ENCODE measurements around the gene SLC15A1. TPM values are rescaled to one million over a fixed set of nuclear protein-coding genes. Genes with fewer than 3 reads are reported as not detected.

SLC15A1 gene
- total and polyA plus RNA-seq, 3 experiments from 2014 or later: not detected

DNA sequence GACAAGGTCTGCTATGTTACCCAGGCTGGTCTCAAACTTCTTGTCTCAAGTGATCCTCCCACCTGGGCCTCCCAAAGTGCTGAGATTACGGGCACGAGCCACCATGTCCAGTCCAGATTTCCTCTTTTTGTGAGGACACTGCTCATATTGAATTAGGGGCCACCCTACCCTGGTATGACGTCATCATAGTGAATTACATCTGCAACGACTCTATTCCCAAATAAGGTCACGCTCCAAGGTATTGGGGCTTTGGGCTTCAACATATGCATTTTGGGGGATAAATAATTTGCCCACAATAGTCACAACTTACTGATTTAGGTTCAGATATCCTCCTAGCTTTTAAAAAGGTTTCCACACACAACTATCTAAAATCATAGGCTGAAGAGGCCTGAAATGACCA is 9.5 kb downstream of the SLC15A1 start:
- Histone ChIP-seq H3K4me3 (ENCODE audit: low read length) (no peak overlapping the region), H3K4me1 (ENCODE audit: insufficient read depth, low read length) (no peaks in the 10 kb centered on the region), H3K27ac (ENCODE audit: low read depth, low read length) (no peak overlapping the region), H3K36me3 (ENCODE audit: insufficient read depth, low read length) (no peaks in the 10 kb centered on the region), H3K9me3 (ENCODE audit: low read length) (no peaks in the 10 kb centered on the region), H3K27me3 (ENCODE audit: insufficient read depth, low read length, poor library complexity, severe bottlenecking) (no peaks in the 10 kb centered on the region)
- H3K36me3 Mint-ChIP-seq: no peaks in the 10 kb centered on the region
- peaks cover 2 to 12% (median 7%) of the 10 kb centered on the region in 5 donors for H3K9me3 Mint-ChIP-seq
- no peak overlapping the region for H3K27ac Mint-ChIP-seq
- H3K27me3 Mint-ChIP-seq: peaks cover 6 to 8% of the 10 kb centered on the region in 2 donors
- H3K4me3 Mint-ChIP-seq: no peak overlapping the region
- POLR2A ChIA-PET: no interaction called here
- CTCF ChIA-PET: no interaction called here
- no peak for DNase-seq
- no peaks in the 10 kb centered on the region for H3K4me1 Mint-ChIP-seq

DNA sequence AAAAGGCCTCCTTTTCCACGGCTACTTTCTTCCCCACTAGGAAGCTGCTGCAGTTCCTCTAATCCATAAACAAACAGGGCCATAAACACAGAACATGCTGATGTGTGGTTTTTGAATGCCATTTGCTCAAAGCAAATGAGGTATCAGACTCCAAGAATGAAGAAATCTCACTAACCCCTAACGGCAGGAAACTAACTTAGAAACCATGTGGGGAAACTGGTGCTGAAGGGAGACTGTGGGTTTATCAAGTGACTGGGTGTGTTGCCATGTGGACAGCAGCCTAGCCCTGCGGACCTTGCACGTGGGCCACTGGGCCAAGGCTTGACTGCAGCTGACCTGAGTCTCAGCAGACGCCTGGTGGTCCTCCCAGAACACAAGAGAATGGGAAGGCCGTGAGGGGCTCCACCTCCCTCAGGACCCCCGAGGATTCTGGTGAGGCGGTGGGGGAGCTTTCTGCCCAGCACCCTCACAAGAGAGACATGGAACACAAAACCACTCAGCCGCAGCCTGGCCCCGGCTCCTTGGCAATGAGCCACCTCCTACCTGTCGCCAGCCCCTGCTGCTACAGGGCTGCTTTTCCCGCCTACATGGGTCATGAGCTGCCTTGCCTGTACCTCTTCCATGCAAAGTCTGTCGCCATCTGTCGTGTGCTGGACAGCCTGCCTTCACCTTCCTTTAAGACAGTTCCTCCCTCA is 10.6 kb downstream of the SLC15A1 start:
- no peak overlapping the region for H3K27ac Mint-ChIP-seq
- no peaks in the 10 kb centered on the region for H3K36me3 Mint-ChIP-seq
- Histone ChIP-seq H3K4me3 (ENCODE audit: low read length) (no peak overlapping the region), H3K27ac (ENCODE audit: low read depth, low read length) (no peak overlapping the region), H3K9me3 (ENCODE audit: low read length) (no peaks in the 10 kb centered on the region), H3K36me3 (ENCODE audit: insufficient read depth, low read length) (no peaks in the 10 kb centered on the region), H3K4me1 (ENCODE audit: insufficient read depth, low read length) (no peaks in the 10 kb centered on the region), H3K27me3 (ENCODE audit: insufficient read depth, low read length, poor library complexity, severe bottlenecking) (no peaks in the 10 kb centered on the region)
- no peaks in the 10 kb centered on the region for H3K4me1 Mint-ChIP-seq
- CTCF ChIA-PET: no interaction called here
- peaks cover 7 to 18% (median 11%) of the 10 kb centered on the region in 5 donors for H3K9me3 Mint-ChIP-seq
- H3K27me3 Mint-ChIP-seq: peaks cover 8 to 9% of the 10 kb centered on the region in 2 donors
- no peak overlapping the region for H3K4me3 Mint-ChIP-seq
- no peak for DNase-seq
- POLR2A ChIA-PET: no interaction called here

DNA sequence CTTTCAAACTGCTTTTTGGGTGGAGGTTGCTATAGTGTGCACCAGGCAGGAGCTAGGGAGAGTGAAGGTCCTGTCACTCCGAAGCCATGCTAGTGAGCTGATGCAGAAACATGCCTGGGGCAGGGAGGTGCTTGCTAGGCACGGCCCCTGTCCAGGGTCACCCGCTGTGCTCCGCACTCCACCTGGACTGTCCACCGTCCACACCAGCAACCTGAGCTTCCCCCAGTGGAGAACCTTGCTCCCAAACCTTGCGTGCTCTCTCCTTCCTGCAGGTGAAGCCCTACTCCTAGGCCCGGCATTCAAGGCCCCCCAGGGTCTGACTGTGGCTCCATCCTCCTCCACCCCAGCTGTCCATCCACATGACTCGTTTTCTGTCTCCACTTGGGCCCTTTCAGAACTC is 12.3 kb downstream of the SLC15A1 start:
- Histone ChIP-seq H3K27ac (ENCODE audit: low read depth, low read length) (no peak overlapping the region), H3K4me1 (ENCODE audit: insufficient read depth, low read length) (no peaks in the 10 kb centered on the region), H3K9me3 (ENCODE audit: low read length) (no peaks in the 10 kb centered on the region), H3K27me3 (ENCODE audit: insufficient read depth, low read length, poor library complexity, severe bottlenecking) (no peaks in the 10 kb centered on the region), H3K36me3 (ENCODE audit: insufficient read depth, low read length) (no peaks in the 10 kb centered on the region), H3K4me3 (ENCODE audit: low read length) (no peak overlapping the region)
- Mint-ChIP-seq H3K9me3 (peaks cover 8 to 27% (median 18%) of the 10 kb centered on the region in 5 donors), H3K27me3 (peaks cover 8 to 9% of the 10 kb centered on the region in 2 donors), H3K4me3 (no peak overlapping the region), H3K4me1 (no peaks in the 10 kb centered on the region), H3K27ac (no peak overlapping the region), H3K36me3 (no peaks in the 10 kb centered on the region)
- DNase-seq: no peak
- CTCF ChIA-PET: no interaction called here
- POLR2A ChIA-PET: no interaction called here

- Mint-ChIP-seq H3K4me3 (no peak overlapping the region), H3K9me3 (peaks cover 8 to 29% (median 18%) of the 10 kb centered on the region in 5 donors), H3K27ac (no peak overlapping the region), H3K36me3 (no peaks in the 10 kb centered on the region), H3K27me3 (peaks cover 11 to 12% of the 10 kb centered on the region in 2 donors), H3K4me1 (no peaks in the 10 kb centered on the region)
- no peaks in the 10 kb centered on the region for H3K36me3 ChIP-seq (ENCODE audit: insufficient read depth, low read length)
- no peaks in the 10 kb centered on the region for H3K27me3 ChIP-seq (ENCODE audit: insufficient read depth, low read length, poor library complexity, severe bottlenecking)
- no peak overlapping the region for H3K4me3 ChIP-seq (ENCODE audit: low read length)
- DNase-seq: no peak
- H3K9me3 ChIP-seq (ENCODE audit: low read length): no peaks in the 10 kb centered on the region
- ChIA-PET CTCF (no interaction called here), POLR2A (no interaction called here)
- H3K4me1 ChIP-seq (ENCODE audit: insufficient read depth, low read length): no peaks in the 10 kb centered on the region
- no peak overlapping the region for H3K27ac ChIP-seq (ENCODE audit: low read depth, low read length)
Measured at GRCh38 chr13:98738993-98739392, 13.5 kb downstream of the SLC15A1 start.

- H3K27me3 ChIP-seq (ENCODE audit: insufficient read depth, low read length, poor library complexity, severe bottlenecking): no peaks in the 10 kb centered on the region
- ChIA-PET CTCF (no interaction called here), POLR2A (no interaction called here)
- peaks cover 8 to 29% (median 18%) of the 10 kb centered on the region in 5 donors for H3K9me3 Mint-ChIP-seq
- peaks cover 8% of the 10 kb centered on the region in 2 donors for H3K27me3 Mint-ChIP-seq
- H3K4me3 Mint-ChIP-seq: no peak overlapping the region
- H3K9me3 ChIP-seq (ENCODE audit: low read length): no peaks in the 10 kb centered on the region
- no peaks in the 10 kb centered on the region for H3K4me1 Mint-ChIP-seq
- DNase-seq: no peak
- H3K36me3 Mint-ChIP-seq: no peaks in the 10 kb centered on the region
- no peaks in the 10 kb centered on the region for H3K36me3 ChIP-seq (ENCODE audit: insufficient read depth, low read length)
- no peak overlapping the region for H3K27ac Mint-ChIP-seq
- H3K4me1 ChIP-seq (ENCODE audit: insufficient read depth, low read length): no peaks in the 10 kb centered on the region
- H3K4me3 ChIP-seq (ENCODE audit: low read length): no peak overlapping the region
- no peak overlapping the region for H3K27ac ChIP-seq (ENCODE audit: low read depth, low read length)
Measured at GRCh38 chr13:98738213-98738612, 14.3 kb downstream of the SLC15A1 start.

- Mint-ChIP-seq H3K36me3 (peaks cover 0 to 1% (median 0%) of the 10 kb centered on the region in 3 donors), H3K4me3 (no peak overlapping the region), H3K27ac (no peak overlapping the region), H3K27me3 (peaks cover 13 to 35% of the 10 kb centered on the region in 2 donors), H3K4me1 (peaks cover 0 to 5% (median 0%) of the 10 kb centered on the region in 3 donors), H3K9me3 (peaks cover 0 to 13% (median 8%) of the 10 kb centered on the region in 5 donors)
- no peaks in the 10 kb centered on the region for H3K27me3 ChIP-seq (ENCODE audit: insufficient read depth, low read length, poor library complexity, severe bottlenecking)
- H3K4me3 ChIP-seq (ENCODE audit: low read length): no peak overlapping the region
- H3K9me3 ChIP-seq (ENCODE audit: low read length): no peaks in the 10 kb centered on the region
- no peak overlapping the region for H3K27ac ChIP-seq (ENCODE audit: low read depth, low read length)
- CTCF ChIA-PET: no interaction called here
- no peaks in the 10 kb centered on the region for H3K36me3 ChIP-seq (ENCODE audit: insufficient read depth, low read length)
- POLR2A ChIA-PET: no interaction called here
- no peaks in the 10 kb centered on the region for H3K4me1 ChIP-seq (ENCODE audit: insufficient read depth, low read length)
- DNase-seq: no peak
Measured at GRCh38 chr13:98731925-98732324, 20.5 kb downstream of the SLC15A1 start.

GRCh38 chr13:98731038-98731437 is 21.4 kb downstream of the SLC15A1 start:
- no peaks in the 10 kb centered on the region for H3K27me3 ChIP-seq (ENCODE audit: insufficient read depth, low read length, poor library complexity, severe bottlenecking)
- H3K36me3 ChIP-seq (ENCODE audit: insufficient read depth, low read length): no peaks in the 10 kb centered on the region
- H3K27ac Mint-ChIP-seq: no peak overlapping the region
- H3K27ac ChIP-seq (ENCODE audit: low read depth, low read length): no peak overlapping the region
- no peak overlapping the region for H3K4me3 Mint-ChIP-seq
- peaks cover 0 to 1% (median 0%) of the 10 kb centered on the region in 3 donors for H3K36me3 Mint-ChIP-seq
- H3K4me1 Mint-ChIP-seq: peaks cover 0 to 5% (median 0%) of the 10 kb centered on the region in 3 donors
- ChIA-PET POLR2A (no interaction called here), CTCF (no interaction called here)
- no peaks in the 10 kb centered on the region for H3K9me3 ChIP-seq (ENCODE audit: low read length)
- H3K4me1 ChIP-seq (ENCODE audit: insufficient read depth, low read length): no peaks in the 10 kb centered on the region
- DNase-seq: no peak
- H3K9me3 Mint-ChIP-seq: peaks cover 0 to 11% (median 8%) of the 10 kb centered on the region in 5 donors
- H3K4me3 ChIP-seq (ENCODE audit: low read length): no peak overlapping the region
- peaks cover 13 to 35% of the 10 kb centered on the region in 2 donors for H3K27me3 Mint-ChIP-seq

DNA sequence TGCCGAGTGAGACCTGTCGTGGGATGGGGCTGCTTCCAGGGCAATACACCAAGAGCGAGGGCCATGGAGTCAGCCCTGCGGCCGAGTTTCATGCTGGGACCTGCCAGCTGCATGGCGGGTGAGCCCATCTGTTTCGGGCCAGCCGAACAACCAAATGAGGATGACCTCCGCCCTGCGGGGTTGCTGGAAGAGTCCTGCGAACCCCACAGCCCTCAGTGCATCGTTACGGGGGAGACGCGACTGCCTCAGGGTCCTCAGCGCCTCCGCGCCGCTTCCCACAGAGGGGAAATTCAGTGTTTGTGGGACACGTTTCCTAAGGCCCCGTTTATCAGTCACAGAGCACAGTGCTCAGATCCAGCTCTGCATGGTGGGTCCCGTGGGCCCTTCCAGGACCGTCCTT is 22.0 kb downstream of the SLC15A1 start:
- H3K9me3 Mint-ChIP-seq: peaks cover 0 to 6% (median 5%) of the 10 kb centered on the region in 5 donors
- Histone ChIP-seq H3K36me3 (ENCODE audit: insufficient read depth, low read length) (no peaks in the 10 kb centered on the region), H3K27ac (ENCODE audit: low read depth, low read length) (no peak overlapping the region), H3K9me3 (ENCODE audit: low read length) (no peaks in the 10 kb centered on the region), H3K27me3 (ENCODE audit: insufficient read depth, low read length, poor library complexity, severe bottlenecking) (no peaks in the 10 kb centered on the region), H3K4me1 (ENCODE audit: insufficient read depth, low read length) (no peaks in the 10 kb centered on the region), H3K4me3 (ENCODE audit: low read length) (no peak overlapping the region)
- H3K4me3 Mint-ChIP-seq: no peak overlapping the region
- ChIA-PET POLR2A (no interaction called here), CTCF (no interaction called here)
- peaks cover 0 to 1% (median 0%) of the 10 kb centered on the region in 3 donors for H3K36me3 Mint-ChIP-seq
- no peak for DNase-seq
- peaks cover 15 to 35% of the 10 kb centered on the region in 2 donors for H3K27me3 Mint-ChIP-seq
- no peak overlapping the region for H3K27ac Mint-ChIP-seq
- peaks cover 0 to 5% (median 0%) of the 10 kb centered on the region in 3 donors for H3K4me1 Mint-ChIP-seq

Measured in CD8-positive, alpha-beta memory T cell (primary cell).